GM18951 (cell line): ENCODE data around the gene CCDC27.

Experiments used
- POLR2A ChIP-seq: IDR thresholded peaks from 4 replicates; pipeline ENCODE4 v1.6.1; 2011; ENCODE audit warnings: mild to moderate bottlenecking; ENCODE audit not compliant: insufficient read length, insufficient read depth; ENCODE audit errors: extremely low read depth
- in situ Hi-C: fragments of 300-500 bp; cut with MboI; formaldehyde crosslinking; loops from one replicate; pipeline ENCODE4 v1.12.0; 2022; ENCODE audit warnings: low sequenced_read_pairs, mixed read lengths, inconsistent platforms; ENCODE audit not compliant: unreplicated experiment

Gene CCDC27

GRCh38 chr1:3821004-3821403 is 68.8 kb downstream of the CCDC27 start:
- TF ChIP-seq POLR2A = no peak
- in situ Hi-C loops = no loop called here
